Hepatocyte (in vitro differentiated cells): ENCODE results near the gene NEFH. TPM values are rescaled to one million over a fixed set of nuclear protein-coding genes. Genes with fewer than 3 reads are reported as not detected.

Experiments
- DNase-seq: peaks from one replicate; pipeline ENCODE4 v3.0.0-alpha.2; 2016; ENCODE audit warnings: low spot score
- H2AFZ ChIP-seq: fragments of 200-600 bp; sonication (generic); 2 replicates; pipeline ENCODE4 v1.6.0; 2016; ENCODE audit warnings: antibody characterized with exemption, mild to moderate bottlenecking
- H3K27ac ChIP-seq: fragments of 200-600 bp; sonication (generic); 2 replicates; pipeline ENCODE4 v1.5.1; 2016; ENCODE audit warnings: mild to moderate bottlenecking
- H3K27me3 ChIP-seq: fragments of 200-600 bp; sonication (generic); 2 replicates; pipeline ENCODE4 v1.6.1; 2016
- H3K36me3 ChIP-seq: fragments of 200-600 bp; sonication (generic); replicated peaks from 2 replicates; pipeline ENCODE4 v1.5.1; 2016; ENCODE audit warnings: low read depth; ENCODE audit not compliant: insufficient read depth
- H3K4me1 ChIP-seq: fragments of 200-600 bp; sonication (generic); 2 replicates; pipeline ENCODE4 v1.5.1; 2016; ENCODE audit warnings: mild to moderate bottlenecking, moderate library complexity; ENCODE audit not compliant: insufficient read depth
- H3K4me2 ChIP-seq: fragments of 200-600 bp; sonication (generic); 2 replicates; pipeline ENCODE4 v1.6.0; 2016
- H3K4me3 ChIP-seq: fragments of 200-600 bp; sonication (generic); 2 replicates; pipeline ENCODE4 v1.5.1; 2016; ENCODE audit warnings: mild to moderate bottlenecking
- H3K79me2 ChIP-seq: fragments of 200-600 bp; sonication (generic); 2 replicates; pipeline ENCODE4 v1.6.0; 2017; ENCODE audit warnings: mild to moderate bottlenecking
- H3K9me2 ChIP-seq: fragments of 200-600 bp; sonication (generic); replicated peaks from 2 replicates; pipeline ENCODE4 v1.6.0; 2017; ENCODE audit warnings: mild to moderate bottlenecking; ENCODE audit not compliant: insufficient read depth
- H3K9me3 ChIP-seq: fragments of 200-600 bp; sonication (generic); 2 replicates; pipeline ENCODE4 v1.5.1; 2016; ENCODE audit warnings: low read depth, mild to moderate bottlenecking
- H4K20me1 ChIP-seq: fragments of 200-600 bp; sonication (generic); 2 replicates; pipeline ENCODE4 v1.6.0; 2016; ENCODE audit warnings: mild to moderate bottlenecking; ENCODE audit not compliant: insufficient read depth, poor library complexity, severe bottlenecking
- CTCF ChIP-seq: fragments of 200-600 bp; sonication (generic); IDR thresholded peaks from 2 replicates; pipeline ENCODE4 v1.5.1; 2016; ENCODE audit warnings: antibody characterized with exemption, mild to moderate bottlenecking; ENCODE audit not compliant: poor library complexity
- EZH2 ChIP-seq: fragments of 200-600 bp; sonication (generic); IDR thresholded peaks from 2 replicates; pipeline ENCODE4 v1.6.1; 2016; ENCODE audit warnings: antibody characterized with exemption, mild to moderate bottlenecking, borderline replicate concordance
- EZH2phosphoT487 ChIP-seq: fragments of 200-600 bp; sonication (generic); IDR thresholded peaks from one replicate; pipeline ENCODE4 v1.6.1; 2018; ENCODE audit warnings: antibody characterized with exemption, mild to moderate bottlenecking, low read depth, moderate library complexity; ENCODE audit not compliant: unreplicated experiment, severe bottlenecking
- WGBS: methylation state at CpG from one replicate; pipeline ENCODE4 v1.1.6; 2016; ENCODE audit warnings: low lambda C conversion rate; ENCODE audit errors: missing lambda C conversion rate; 5-methylcytosine and 5-hydroxymethylcytosine counted together
- polyA plus RNA-seq: library from polyadenylated mRNA; unstranded; fragments of >200 nt; fragmentation: Nextera tagmentation; extraction: Ambion mirVana; gene quantifications from 2 replicates; pipeline ENCODE4 v1.2.1, GENCODE V29; 2016
- total RNA-seq: library from RNA; depleted of rRNA; stranded (reverse); fragments of >200 nt; gene quantifications from 2 replicates; pipeline ENCODE4 v1.2.3, GENCODE V29; 2014

The NEFH gene
- total RNA-seq (0.03 and 0.08 TPM in 2 replicates), polyA plus RNA-seq (0.98 TPM in 1 of 2 replicates, not detected in the other)

GRCh38 chr22:29479417-29480261 lies at the start of gene NEFH:
TSS of gene NEFH (plus strand) at chr22:29480218. CDS start at chr22:29480263, 45 bp downstream.
- H3K27ac ChIP-seq, result no peak within 1 kb of the TSS
- H3K4me2 ChIP-seq, result peak within 1 kb of the TSS; percentile 75
- no peak within 1 kb of the TSS for H3K4me3 ChIP-seq
- H3K36me3 ChIP-seq, result no peaks in the 10 kb centered on the region
- no peaks in the 10 kb centered on the region for H3K9me3 ChIP-seq
- peak; percentile 22 for DNase-seq
- TF ChIP-seq EZH2phosphoT487, result no peak
- no peak for TF ChIP-seq CTCF
- no peaks in the 10 kb centered on the region for H3K9me2 ChIP-seq
- H2AFZ ChIP-seq, result no peak within 1 kb of the TSS
- no peaks in the 10 kb centered on the region for H3K79me2 ChIP-seq
- no peaks in the 10 kb centered on the region for H4K20me1 ChIP-seq
- peaks cover 14% of the 10 kb centered on the region for H3K4me1 ChIP-seq
- peaks cover 60% of the 10 kb centered on the region for H3K27me3 ChIP-seq
- WGBS, result 22% methylated on average over 25 of the region's 48 CpGs

GRCh38 chr22:29431986-29432385 lies 48.0 kb upstream of the NEFH start:
- Histone ChIP-seq H3K4me3 (no peak overlapping the region), H2AFZ (no peak overlapping the region), H3K4me1 (no peaks in the 10 kb centered on the region), H3K27me3 (no peaks in the 10 kb centered on the region), H3K9me3 (no peaks in the 10 kb centered on the region), H4K20me1 (no peaks in the 10 kb centered on the region), H3K9me2 (no peaks in the 10 kb centered on the region), H3K79me2 (no peaks in the 10 kb centered on the region), H3K36me3 (no peaks in the 10 kb centered on the region), H3K27ac (peak overlapping the region; percentile 65), H3K4me2 (no peak overlapping the region)
- no peak for TF ChIP-seq EZH2
- TF ChIP-seq CTCF, result no peak
- TF ChIP-seq EZH2phosphoT487, result no peak
- 23% methylated on average over 5 of the region's 5 CpGs for WGBS
- DNase-seq, result peak; percentile 51

GRCh38 chr22:29433856-29434255 lies 46.2 kb upstream of the NEFH start:
- Histone ChIP-seq H3K27ac (no peak overlapping the region), H3K36me3 (no peaks in the 10 kb centered on the region), H3K9me3 (no peaks in the 10 kb centered on the region), H2AFZ (no peak overlapping the region), H3K4me2 (no peak overlapping the region), H3K27me3 (no peaks in the 10 kb centered on the region), H4K20me1 (no peaks in the 10 kb centered on the region), H3K4me3 (no peak overlapping the region), H3K9me2 (no peaks in the 10 kb centered on the region), H3K79me2 (no peaks in the 10 kb centered on the region), H3K4me1 (no peaks in the 10 kb centered on the region)
- no peak for DNase-seq
- no peak for TF ChIP-seq CTCF
- no peak for TF ChIP-seq EZH2
- TF ChIP-seq EZH2phosphoT487, result no peak
- WGBS, result 82% methylated on average over 3 of the region's 3 CpGs
